GM19240 (cell line): Measurements from ENCODE around the gene UBE2J2.

ENCODE experiments used
- DNase-seq: peaks from one replicate; pipeline ENCODE4 v3.0.0; 2011; ENCODE audit warnings: low spot score; ENCODE audit not compliant: insufficient read length

UBE2J2 gene

DNA sequence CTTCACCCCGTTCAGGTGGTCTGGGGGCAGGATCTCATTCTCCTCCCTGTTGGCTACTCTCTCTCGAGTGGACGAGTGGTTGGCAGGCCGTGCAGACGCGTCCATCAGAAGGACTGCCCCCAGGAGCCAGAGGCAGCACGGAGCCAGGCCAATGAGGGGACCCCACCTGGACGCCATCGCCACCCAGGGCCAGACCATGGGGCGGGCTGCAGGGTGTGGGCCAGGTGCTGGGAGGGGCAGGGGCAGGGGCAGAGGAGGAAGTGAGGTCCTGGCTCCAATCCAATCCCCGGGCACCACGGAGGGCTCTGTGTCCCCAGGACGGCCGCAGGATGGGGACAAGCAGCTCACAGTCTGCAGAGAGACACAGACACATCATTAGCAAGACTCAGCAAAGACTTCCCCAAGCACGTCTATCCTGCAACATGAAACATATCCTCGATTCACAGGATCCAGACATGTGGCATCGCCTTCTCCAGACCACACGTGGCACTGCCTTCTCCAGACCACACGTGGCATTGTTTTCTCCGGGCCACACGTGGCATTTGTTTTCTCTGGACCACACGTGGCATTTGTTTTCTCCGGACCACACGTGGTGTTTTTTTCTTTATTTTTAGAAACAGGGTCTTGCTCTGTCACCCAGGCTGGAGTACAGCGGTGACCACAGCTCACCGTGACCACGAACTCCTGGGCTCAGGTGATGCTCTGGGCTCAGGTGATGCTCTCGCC lies 44.9 kb downstream of the UBE2J2 start:
- no peak for DNase-seq

DNA sequence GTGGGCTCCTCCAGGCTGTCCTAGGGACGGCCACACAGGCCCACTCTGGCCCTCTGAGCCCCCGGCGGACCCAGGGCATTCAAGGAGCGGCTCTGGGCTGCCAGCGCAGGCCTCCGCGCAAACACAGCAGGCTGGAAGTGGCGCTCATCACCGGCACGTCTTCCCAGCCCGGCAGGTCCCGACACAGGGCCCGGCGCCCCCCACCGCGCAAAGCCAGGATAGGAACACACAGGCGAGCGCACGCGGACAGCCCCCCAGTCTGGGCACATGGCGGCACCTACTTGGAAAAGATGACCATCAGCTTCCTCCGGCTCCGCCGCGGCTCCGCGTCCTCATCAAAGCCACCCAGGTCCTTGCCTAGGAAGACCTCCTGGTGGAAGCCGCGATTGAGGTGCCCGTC lies 45.5 kb downstream of the UBE2J2 start:
- no peak for DNase-seq

DNA sequence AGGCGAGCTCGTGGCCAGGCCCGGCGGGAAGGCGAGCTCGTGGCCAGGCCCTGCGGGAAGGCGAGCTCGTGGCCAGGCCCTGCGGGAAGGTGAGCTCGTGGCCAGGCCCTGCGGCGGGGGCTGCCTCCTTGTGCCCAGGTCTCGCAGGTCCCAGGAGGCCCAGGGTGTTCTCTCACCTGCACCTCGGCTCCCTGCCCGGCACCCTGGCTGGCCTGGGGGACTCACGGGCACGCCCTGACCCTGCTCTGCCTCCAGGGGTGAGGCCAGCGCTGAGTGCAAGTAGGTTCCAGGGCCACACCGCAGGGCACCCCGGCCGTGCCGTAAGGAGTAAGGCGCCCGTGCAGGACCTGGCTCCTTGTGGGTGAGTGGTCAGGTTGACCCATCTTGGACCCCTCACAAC lies 46.3 kb downstream of the UBE2J2 start:
- no peak for DNase-seq

DNA sequence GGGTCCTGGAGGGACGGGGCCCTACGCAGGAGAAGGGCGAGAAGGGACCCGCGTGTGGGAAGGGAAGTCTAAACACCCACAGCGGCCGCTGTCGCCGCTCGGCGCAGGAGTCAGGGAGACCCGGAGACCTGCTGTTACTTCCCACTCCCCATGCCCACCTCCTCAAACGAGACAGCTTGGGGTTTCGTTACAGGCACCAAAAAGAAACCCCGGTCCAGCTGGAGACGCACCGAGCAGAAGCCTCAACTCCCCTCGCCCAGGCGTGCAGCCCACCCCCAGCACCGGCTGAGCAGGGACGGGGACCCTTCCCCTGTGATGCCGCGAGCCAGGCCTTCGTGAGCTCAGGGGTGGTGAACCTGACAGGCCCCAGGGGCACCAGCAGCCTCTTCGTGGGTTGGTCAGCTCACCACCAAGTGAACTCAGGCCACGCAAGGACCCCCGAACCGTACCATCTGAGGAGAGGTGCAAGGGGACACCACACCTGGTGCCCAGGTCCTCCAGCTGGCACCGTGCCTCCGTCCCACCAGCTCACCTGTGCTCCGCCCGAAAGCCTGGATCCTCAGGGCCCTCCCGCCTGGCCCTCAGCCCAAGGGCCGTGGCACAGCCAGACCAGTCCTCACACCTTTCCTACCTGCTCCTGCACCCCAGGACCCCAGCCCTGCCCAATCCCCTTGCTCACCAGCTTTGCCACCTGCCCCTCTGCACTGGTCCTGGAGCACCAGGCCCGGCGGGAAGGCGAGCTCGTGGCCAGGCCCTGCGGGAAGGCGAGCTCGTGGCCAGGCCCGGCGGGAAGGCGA lies 46.9 kb downstream of the UBE2J2 start:
- DNase-seq = no peak

DNA sequence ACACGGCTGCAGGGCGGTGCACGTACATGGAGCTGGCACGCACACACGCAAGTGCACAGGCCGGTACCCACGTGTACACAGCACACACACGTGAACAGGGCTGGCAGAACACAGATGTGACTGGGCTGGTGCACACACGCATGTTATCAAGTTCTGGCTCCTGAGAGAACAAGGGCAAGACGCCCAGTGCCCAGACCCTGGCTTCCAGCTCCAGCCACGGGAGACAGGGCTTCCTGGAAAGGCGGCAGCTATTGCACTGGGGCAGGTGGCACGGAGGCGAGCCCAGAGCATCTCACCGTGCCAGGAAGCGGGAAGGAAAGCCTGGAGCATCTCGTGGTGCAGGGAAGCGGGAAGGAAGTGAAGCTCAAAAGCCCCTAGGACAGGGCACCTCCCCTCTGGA lies 47.7 kb downstream of the UBE2J2 start:
- DNase-seq = no peak

DNA sequence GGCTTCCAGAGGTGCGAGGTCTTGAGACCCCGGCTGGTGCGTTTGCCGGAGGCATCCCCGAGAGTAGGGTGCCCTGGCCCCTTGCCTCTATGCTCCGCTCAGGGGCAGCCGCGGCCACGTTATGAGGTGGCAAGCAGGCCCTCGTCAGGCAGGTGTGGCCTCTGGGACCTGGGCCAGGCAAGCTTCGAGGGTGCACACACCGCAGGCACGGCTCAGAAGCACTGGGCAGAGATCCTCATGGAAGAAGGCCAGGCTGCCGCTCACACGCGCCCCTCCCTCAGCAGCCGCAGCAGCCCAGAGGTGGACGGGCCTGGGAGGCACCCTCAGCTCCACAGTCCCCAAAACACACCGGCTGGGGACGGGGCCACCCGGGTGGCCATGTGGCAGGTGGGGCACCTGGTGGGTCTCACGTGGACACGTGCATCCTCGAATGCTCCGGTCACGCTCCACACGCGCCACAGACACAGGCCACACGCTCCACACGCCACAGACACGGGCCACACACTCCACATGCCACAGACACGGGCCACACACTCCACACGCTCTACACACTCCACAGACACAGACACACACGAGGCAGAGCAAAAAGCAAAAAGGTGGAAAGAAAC lies 48.3 kb downstream of the UBE2J2 start:
- no peak for DNase-seq

DNA sequence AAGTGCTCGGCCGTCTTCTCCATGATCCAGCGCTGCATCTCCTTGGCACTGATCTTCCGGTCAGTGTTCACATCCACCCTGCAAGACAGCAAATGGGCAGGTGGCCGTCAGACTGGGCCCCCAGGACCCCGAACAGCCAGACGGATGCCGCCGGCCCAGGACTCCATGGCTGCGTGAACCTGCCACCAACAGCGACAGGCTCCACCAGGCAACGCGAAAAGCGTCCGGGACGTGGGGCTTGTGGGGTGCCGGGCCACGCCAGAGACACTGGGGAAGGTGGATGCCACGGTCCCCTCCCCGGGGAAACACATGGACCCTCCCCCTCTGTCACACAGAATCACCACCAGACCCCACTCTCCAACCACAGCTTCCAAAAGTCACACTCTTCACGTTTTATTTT lies 49.8 kb downstream of the UBE2J2 start:
- DNase-seq = no peak

DNA sequence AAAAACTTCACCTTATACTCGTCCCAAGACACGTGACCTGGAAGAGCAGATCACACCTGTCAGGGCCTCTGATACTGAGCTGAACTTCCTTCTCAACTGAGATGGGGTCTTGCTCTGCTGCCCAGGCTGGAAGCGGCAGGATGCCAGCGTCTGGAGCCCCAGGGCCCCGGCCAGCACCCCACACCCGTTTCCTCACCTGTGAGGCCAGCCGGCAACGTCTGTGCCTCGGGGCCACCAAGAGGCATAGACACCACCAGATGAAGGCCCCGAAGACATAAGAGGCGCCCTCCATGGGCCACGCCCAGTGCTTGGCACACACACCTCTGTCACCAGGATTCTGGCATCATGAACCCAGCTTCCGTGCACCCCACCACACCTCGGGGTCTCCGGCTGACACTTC lies 50.3 kb downstream of the UBE2J2 start:
- DNase-seq = no peak

DNA sequence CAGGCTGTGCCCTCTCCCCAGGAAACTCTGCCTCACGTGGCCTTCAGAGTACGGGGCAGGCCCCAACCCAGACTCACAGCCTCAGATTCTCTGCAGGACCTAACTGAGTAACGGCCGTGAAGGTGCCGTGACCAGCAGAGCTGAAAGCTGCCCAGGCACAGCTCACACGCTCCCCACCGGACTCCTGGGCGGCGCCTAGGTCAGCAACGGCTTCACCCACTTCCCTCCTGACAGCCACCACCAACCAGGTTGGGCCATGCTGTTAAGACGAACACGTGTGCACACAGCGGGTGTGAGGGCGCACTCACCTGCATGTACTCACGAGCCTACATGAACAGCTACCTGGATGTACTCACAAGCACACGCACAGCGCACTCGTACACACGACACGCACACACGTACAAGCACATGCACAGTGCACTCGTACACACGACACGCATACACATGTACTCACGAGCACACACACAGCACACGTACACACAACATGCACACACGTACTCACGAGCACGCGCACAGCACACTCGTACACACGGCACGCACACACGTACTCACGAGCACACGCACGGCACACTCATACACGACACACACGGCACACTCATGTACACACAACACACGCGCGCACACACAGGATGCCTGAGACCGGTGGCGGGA lies 51.0 kb downstream of the UBE2J2 start:
- DNase-seq = no peak

DNA sequence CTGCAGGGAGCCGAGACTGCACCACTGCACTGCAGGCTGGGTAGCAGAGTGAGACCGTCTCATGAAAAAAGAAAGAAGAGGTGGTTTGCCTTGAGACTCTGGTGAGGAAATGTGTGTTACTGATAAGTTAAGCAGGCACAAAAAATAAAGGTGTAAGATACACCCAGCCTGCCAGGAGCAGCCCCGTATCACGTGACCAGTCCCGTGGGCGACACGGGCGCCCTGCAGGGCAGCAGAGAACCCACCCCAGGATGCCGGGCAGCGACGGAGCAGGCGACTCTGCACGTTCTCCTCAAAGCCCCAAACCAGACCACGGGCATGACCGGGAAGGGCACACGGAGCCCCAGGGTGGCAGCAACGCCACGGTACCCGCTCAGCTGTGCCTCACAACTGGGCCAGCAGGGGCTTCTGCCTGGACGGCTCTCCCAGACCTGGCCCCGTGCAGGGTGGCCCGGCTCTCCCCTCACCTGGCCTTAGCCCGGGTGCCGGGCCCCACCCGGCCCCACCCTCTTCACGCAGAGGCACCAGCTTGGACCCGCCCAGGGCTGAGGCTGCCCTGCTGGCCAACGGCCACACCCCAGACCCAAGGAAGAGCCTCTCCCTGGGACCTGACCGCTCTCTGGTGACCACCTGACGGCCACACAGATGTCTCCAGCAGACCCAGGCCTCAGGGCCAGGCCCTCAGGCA lies 51.6 kb downstream of the UBE2J2 start:
- no peak for DNase-seq

DNA sequence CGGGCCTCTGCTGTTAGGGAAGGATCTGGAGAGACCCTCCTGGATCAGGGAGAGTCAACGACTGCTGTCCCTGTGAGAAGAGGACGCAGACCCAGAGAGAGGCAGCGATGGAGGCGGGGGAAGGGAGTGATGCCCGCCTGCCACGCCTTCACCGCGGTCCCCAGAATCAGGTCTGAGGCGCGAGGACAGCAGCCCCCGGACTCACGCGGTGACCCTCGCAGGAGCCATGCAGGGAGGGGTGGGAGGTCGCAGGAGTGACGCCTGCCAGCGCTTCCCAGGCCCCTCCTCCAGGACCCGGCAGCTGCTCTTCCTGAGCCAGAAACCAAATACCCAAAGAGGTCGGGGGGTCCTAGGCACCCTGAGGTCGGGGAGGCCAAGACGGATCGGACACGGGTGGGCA lies 53.5 kb downstream of the UBE2J2 start:
- no peak for DNase-seq

DNA sequence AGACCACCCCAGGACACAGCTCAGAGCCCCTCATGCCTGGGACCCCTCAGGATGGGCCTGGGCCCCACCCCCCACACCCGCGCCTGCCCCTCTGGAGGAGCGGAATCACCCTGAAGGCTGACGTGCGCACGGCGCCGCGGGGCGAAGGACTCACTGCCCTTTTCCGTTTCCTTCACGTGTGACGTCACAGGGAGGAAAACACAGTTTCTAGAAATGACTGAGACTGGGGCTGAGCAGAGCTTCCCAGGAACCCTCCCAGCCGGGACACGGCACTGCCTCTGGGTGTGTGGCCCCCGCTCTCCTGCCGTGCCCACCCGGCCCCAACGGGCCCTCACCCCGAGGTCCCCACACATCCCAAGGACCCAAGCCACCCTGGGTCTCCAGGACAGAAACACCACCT lies 54.3 kb downstream of the UBE2J2 start:
- DNase-seq = no peak

DNA sequence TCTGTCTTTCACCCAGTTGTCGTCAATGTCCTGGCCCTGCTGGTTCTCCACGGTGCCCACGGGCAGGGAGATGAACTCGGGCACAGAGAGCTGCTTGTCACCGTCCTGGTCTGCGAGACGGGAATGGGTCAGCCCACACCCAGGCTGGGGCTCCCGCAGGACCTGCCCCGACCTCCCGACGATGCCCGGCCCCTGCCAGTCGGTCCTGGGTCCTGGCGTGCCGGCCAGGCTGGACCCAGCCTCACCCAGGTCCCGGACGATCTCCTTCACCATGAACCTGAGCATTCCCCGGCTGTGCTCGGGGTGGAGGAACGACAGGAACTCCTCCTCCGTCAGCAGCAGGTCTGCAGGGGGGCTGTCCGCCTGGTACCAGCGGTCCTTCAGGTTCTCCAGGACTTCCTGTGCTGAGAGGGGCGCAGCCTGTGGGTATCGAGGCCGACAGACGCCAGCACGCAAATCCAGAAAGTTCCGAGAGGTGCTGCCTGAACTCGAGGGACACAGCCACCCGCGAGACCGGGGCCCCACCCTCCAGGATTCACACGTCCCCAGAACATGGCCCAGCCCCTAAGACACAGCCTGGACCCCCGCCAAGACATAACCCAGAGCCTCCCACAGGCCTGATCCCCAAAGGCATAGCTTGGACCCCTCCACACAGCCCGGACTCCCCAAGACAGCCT lies 55.0 kb downstream of the UBE2J2 start:
- no peak for DNase-seq

DNA sequence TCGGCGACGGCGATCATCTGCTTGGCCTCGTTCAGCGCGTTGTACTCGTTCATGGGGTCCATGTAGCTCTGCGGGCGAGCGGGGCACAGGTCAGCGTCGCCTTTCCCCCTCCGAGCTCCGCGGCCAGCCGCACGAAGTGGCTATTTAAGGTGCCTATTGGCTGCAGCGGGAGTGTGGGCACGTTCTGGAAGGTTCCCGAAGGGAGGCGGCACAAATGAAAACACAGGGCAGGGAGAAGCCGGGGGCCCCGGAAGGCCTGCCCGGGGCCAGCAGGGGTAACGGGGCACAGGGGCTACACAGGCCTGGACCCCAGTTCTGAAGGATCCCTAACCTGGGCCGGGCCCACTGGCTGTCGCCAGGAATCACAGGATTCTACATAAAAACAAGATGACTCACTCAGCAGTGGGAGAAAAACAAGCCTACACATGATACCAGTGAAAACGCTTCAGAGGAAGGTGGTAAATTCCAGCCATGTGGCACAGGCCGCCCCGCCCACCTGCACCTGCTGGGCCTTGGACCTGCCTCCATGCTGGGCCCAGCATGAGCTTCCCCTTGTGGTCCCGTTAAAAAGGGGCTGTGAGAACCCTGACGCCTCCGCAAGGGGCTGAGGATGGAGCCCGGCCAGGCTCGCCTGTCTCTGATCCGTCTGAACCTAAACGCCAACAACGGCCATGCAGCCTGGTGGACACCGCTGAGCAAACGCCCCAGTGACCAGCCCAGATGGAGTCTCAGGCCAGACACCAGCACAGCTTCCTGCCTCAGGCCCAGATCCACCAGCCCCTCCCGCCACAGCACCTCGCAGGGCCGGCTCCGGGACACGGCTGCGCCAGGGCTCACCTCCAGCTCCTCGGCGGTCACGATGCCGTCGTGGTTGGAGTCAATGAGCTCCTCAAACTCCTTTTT lies 55.8 kb downstream of the UBE2J2 start:
- no peak for DNase-seq

DNA sequence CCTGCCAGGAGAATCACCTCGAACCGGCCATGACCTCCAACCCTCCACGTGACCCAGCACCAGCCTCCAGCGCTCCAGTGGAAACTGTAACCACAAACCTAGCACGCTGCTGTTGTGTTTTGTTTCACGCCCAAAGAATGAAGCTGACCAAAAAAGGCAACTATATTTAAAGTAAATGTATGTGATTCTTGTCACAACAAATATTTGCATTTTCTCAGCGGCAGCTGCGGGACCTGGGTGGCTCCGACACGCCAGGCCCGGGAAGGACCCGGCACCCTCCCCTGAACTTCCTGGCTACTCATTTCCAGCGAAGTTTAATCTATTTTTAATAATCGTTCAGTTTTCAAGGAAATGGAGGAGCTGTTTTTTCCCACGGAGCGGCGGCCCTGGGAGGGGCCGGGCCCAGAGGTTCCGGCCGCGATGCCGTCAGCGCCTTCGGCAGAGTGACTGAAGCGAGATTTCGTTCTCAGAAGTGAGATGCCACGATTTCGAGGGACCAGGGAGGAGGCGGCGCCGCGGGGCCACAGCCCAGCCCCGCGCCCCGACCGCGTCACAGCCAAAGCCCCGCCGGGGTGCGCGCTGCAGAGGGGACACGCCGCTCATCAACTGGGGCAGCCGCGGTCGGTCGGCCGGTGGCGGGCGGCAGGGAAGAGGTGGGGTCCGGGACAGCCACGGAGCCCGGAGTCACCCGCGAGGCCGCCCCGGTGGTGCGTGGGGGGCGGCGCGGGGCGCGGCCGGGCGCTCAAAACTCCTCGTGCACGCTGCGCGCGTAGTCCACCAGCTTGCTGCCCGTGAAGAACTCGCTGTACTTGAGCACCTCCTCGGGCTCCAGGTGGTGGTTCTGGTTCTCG lies 56.7 kb downstream of the UBE2J2 start:
- DNase-seq = no peak

DNA sequence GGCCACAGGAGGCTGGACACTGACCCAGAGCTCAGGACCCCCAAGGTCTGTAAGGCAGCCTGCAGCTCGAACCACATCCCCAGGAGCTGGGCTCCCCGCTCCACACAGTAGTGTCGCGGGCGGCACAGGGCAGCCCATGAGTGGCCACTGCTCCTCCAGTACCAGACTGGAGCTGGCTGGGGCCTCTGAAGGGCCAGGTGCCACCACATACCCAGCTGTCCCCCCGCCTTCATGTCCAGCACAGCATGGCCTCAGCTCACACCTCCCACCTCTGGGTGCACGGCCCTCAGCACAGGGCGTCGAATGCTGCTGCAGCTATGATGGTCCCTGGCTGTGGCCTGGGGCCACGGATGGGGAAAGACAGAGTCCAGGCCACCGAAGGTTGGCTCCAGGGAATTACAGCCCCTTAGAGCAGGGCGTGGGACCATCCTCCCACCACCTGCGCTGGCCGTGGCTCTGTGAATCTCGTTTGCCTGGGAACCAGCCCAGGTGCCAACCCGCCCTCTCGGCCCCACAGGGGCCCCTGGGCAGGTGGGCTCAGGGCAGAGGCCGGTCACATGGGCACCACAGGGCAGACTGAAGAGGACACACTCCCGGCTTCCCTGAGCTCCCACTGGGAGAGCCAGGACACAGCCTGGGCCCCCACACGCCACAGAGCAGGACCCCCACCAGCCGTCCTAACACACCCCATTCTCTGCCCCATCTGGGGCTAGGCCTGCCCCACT lies 57.6 kb downstream of the UBE2J2 start:
- no peak for DNase-seq

DNA sequence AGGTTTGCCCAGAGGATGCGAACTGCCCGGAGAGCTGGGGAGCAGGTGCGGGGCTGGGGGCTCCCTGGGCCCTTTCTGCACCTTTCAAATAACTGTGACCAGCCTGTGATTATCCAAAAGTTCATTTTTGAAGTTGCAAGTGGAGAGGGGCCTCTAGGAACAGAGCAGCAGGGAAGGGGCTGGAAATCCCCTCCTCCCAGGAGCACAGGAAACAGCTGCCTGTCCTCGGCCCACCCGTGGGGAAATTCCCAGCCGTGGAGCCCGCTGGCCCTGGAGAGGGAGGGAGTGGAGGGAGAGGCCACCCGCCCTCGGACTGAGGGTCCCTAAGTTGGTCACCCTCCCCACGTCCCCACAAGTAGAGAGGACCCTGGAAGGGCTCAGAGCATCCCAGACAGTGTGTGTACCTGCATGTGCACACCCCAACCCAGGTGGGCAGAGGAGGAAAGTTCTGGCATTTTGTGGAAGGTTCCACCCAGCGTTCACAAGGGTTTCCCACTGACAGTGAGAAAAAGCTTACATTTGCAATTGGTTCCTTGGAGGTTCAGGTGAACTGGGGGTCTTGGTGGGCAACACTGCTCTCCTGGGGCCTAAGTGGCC lies 58.5 kb downstream of the UBE2J2 start:
- no peak for DNase-seq
